SK-N-SH treated with all-trans-retinoic acid at 6 μM for 48 hours (cell line): Measurements from ENCODE around the gene ALPP.

Experiments
- ATAC-seq: fragments of 200-7000 bp; cut with Tn5 transposase; 3 replicates; pipeline ENCODE4 v1.9.1; 2020; ENCODE audit warnings: mild to moderate bottlenecking, moderate library complexity
- ARNTL ChIP-seq: fragments of 450-650 bp; formaldehyde crosslinking; IDR thresholded peaks from 2 replicates; pipeline ENCODE4 v1.5.0; 2020; ENCODE audit warnings: low read depth, mild to moderate bottlenecking, moderate library complexity, borderline replicate concordance
- CSDC2 ChIP-seq: fragments of 250-450 bp; sonication (Bioruptor Pico); IDR thresholded peaks from 2 replicates; pipeline ENCODE4 v1.5.0; 2020; ENCODE audit warnings: mild to moderate bottlenecking, moderate library complexity
- CSRNP3 ChIP-seq: fragments of 250-450 bp; sonication (Bioruptor Pico); IDR thresholded peaks from 2 replicates; pipeline ENCODE4 v1.5.1; 2021; ENCODE audit warnings: mild to moderate bottlenecking, moderate library complexity
- GLIS3 ChIP-seq: fragments of 250-450 bp; sonication (Bioruptor Pico); IDR thresholded peaks from 2 replicates; pipeline ENCODE4 v1.5.0; 2020; ENCODE audit warnings: mild to moderate bottlenecking, moderate library complexity
- PATZ1 ChIP-seq: fragments of 250-450 bp; sonication (Bioruptor Pico); IDR thresholded peaks from 2 replicates; pipeline ENCODE4 v1.8.0; 2020; ENCODE audit warnings: mild to moderate bottlenecking, moderate library complexity, borderline replicate concordance
- POU6F1 ChIP-seq: fragments of 250-450 bp; sonication (Bioruptor Pico); IDR thresholded peaks from 2 replicates; pipeline ENCODE4 v1.8.0; 2021; ENCODE audit warnings: low read depth, mild to moderate bottlenecking, moderate library complexity, borderline replicate concordance
- PPARA ChIP-seq: fragments of 250-450 bp; sonication (Bioruptor Pico); IDR thresholded peaks from 2 replicates; pipeline ENCODE4 v1.5.0; 2020; ENCODE audit warnings: mild to moderate bottlenecking, borderline replicate concordance
- RARB ChIP-seq: fragments of 250-450 bp; sonication (Bioruptor Pico); IDR thresholded peaks from 2 replicates; pipeline ENCODE4 v1.8.0; 2021; ENCODE audit warnings: mild to moderate bottlenecking, moderate library complexity
- TCF4 ChIP-seq: fragments of 250-450 bp; sonication (Bioruptor Pico); IDR thresholded peaks from 2 replicates; pipeline ENCODE4 v1.8.0; 2021; ENCODE audit warnings: mild to moderate bottlenecking, moderate library complexity, borderline replicate concordance
- TOX ChIP-seq: fragments of 250-450 bp; sonication (Bioruptor Pico); IDR thresholded peaks from 2 replicates; pipeline ENCODE4 v1.8.0; 2021; ENCODE audit warnings: mild to moderate bottlenecking, moderate library complexity, borderline replicate concordance
- TSHZ2 ChIP-seq: fragments of 250-450 bp; sonication (Bioruptor Pico); IDR thresholded peaks from 2 replicates; pipeline ENCODE4 v1.5.0; 2020; ENCODE audit warnings: mild to moderate bottlenecking, moderate library complexity
- ZC3H10 ChIP-seq: fragments of 250-450 bp; sonication (Bioruptor Pico); IDR thresholded peaks from 2 replicates; pipeline ENCODE4 v1.5.1; 2021; ENCODE audit warnings: mild to moderate bottlenecking, moderate library complexity
- ZFP3 ChIP-seq: fragments of 250-450 bp; sonication (Bioruptor Pico); IDR thresholded peaks from 2 replicates; pipeline ENCODE4 v1.5.0; 2020; ENCODE audit warnings: mild to moderate bottlenecking, moderate library complexity
- ZNF565 ChIP-seq: fragments of 450-650 bp; formaldehyde crosslinking; conservative IDR thresholded peaks from 2 replicates; pipeline ENCODE4 v1.5.0; 2020; ENCODE audit warnings: low read depth, mild to moderate bottlenecking, moderate library complexity

ALPP gene

GRCh38 chr2:232345251-232345650 is 33.3 kb upstream of the ALPP start:
- TF ChIP-seq RARB (CRISPR knock-in tag) = no peak
- ATAC-seq = no peak

- no peak for ATAC-seq
- no peak for TF ChIP-seq PPARA
- TF ChIP-seq TCF4 (CRISPR knock-in tag) = no peak
- no peak for TF ChIP-seq CSRNP3 (CRISPR knock-in tag)
- TF ChIP-seq PATZ1 (CRISPR knock-in tag) = no peak
- TF ChIP-seq ZFP3 (CRISPR knock-in tag) = no peak
- no peak for TF ChIP-seq ARNTL (CRISPR knock-in tag)
- TF ChIP-seq ZC3H10 = no peak
These were observed 31.2 kb upstream of the ALPP start for GRCh38 chr2:232347369-232347768.

GRCh38 chr2:232348936-232349335 is 29.6 kb upstream of the ALPP start:
- TF ChIP-seq CSDC2 (CRISPR knock-in tag) = no peak
- TF ChIP-seq ZNF565 (CRISPR knock-in tag) = no peak
- TF ChIP-seq, all 23 proteins: peak for 0
- ATAC-seq = no peak

- ATAC-seq = no peak
These were observed 29.0 kb upstream of the ALPP start for GRCh38 chr2:232349546-232349945.

More at GRCh38 chr2:232349546-232349945, 29.0 kb upstream of the ALPP start:
- no peak for TF ChIP-seq TSHZ2
- TF ChIP-seq ZC3H10 = no peak
- TF ChIP-seq GLIS3 = no peak
- TF ChIP-seq PPARA = no peak
- no peak for TF ChIP-seq POU6F1 (CRISPR knock-in tag)
- TF ChIP-seq TOX = no peak
- no peak for TF ChIP-seq CSDC2 (CRISPR knock-in tag)
